Neural progenitor cell (in vitro differentiated cells): ENCODE data around the gene MYOG. TPM values are rescaled to one million over a fixed set of nuclear protein-coding genes. Genes with fewer than 3 reads are reported as not detected.

Source experiments
- DNase-seq: peaks from one replicate; pipeline ENCODE4 v3.0.0-alpha.2; 2016; ENCODE audit warnings: low spot score
- H2AFZ ChIP-seq: fragments of 200-600 bp; sonication (generic); replicated peaks from 2 replicates; pipeline ENCODE4 v1.6.1; 2016; ENCODE audit warnings: antibody characterized with exemption
- H3F3A ChIP-seq: fragments of 200-600 bp; sonication (generic); 2 replicates; pipeline ENCODE4 v1.6.1; 2016; ENCODE audit warnings: antibody characterized with exemption, low read depth
- H3K27ac ChIP-seq: fragments of 200-600 bp; sonication (generic); 2 replicates; pipeline ENCODE4 v1.5.1; 2016; ENCODE audit warnings: mild to moderate bottlenecking
- H3K27me3 ChIP-seq: fragments of 200-600 bp; sonication (generic); 2 replicates; pipeline ENCODE4 v1.6.1; 2016; ENCODE audit warnings: mild to moderate bottlenecking, moderate library complexity
- H3K36me3 ChIP-seq: fragments of 200-600 bp; sonication (generic); 2 replicates; pipeline ENCODE4 v1.5.1; 2016
- H3K4me1 ChIP-seq: fragments of 200-600 bp; sonication (generic); 2 replicates; pipeline ENCODE4 v1.6.1; 2016; ENCODE audit warnings: mixed run types
- H3K4me2 ChIP-seq: fragments of 200-600 bp; sonication (generic); 2 replicates; pipeline ENCODE4 v1.6.1; 2016
- H3K4me3 ChIP-seq: fragments of 200-600 bp; sonication (generic); 2 replicates; pipeline ENCODE4 v1.5.1; 2016
- H3K79me2 ChIP-seq: fragments of 200-600 bp; sonication (generic); 2 replicates; pipeline ENCODE4 v1.6.1; 2016; ENCODE audit warnings: low read depth
- H3K9ac ChIP-seq: fragments of 200-600 bp; sonication (generic); 2 replicates; pipeline ENCODE4 v1.6.1; 2016
- H3K9me3 ChIP-seq: fragments of 200-600 bp; sonication (generic); 2 replicates; pipeline ENCODE4 v1.5.1; 2016; ENCODE audit warnings: low read depth
- H4K20me1 ChIP-seq: fragments of 200-600 bp; sonication (generic); 2 replicates; pipeline ENCODE4 v1.6.1; 2016; ENCODE audit warnings: low read depth
- H3K27ac Mint-ChIP-seq: 3 replicates; pipeline ENCODE4 v1.8.0; 2021; ENCODE audit warnings: mixed read lengths
- H3K27me3 Mint-ChIP-seq: 2 replicates; pipeline ENCODE4 v1.8.0; 2022; ENCODE audit warnings: low read depth, mild to moderate bottlenecking, inconsistent platforms, moderate library complexity, mixed read lengths; ENCODE audit not compliant: insufficient read depth
- H3K36me3 Mint-ChIP-seq: 3 replicates; pipeline ENCODE4 v1.8.0; 2021; ENCODE audit warnings: mixed read lengths
- H3K4me1 Mint-ChIP-seq: 3 replicates; pipeline ENCODE4 v1.8.0; 2021; ENCODE audit warnings: mixed read lengths
- H3K4me3 Mint-ChIP-seq: 3 replicates; pipeline ENCODE4 v1.8.0; 2021; ENCODE audit warnings: mild to moderate bottlenecking, moderate library complexity, mixed read lengths
- H3K9me3 Mint-ChIP-seq: 3 replicates; pipeline ENCODE4 v1.8.0; 2020; ENCODE audit warnings: mixed read lengths
- CTCF ChIP-seq: fragments of 200-600 bp; sonication (generic); IDR thresholded peaks from 2 replicates; pipeline ENCODE4 v1.5.1; 2017; ENCODE audit warnings: antibody characterized with exemption, mild to moderate bottlenecking
- EZH2 ChIP-seq: fragments of 200-600 bp; sonication (generic); IDR thresholded peaks from 2 replicates; pipeline ENCODE4 v1.6.1; 2017; ENCODE audit warnings: antibody characterized with exemption, mild to moderate bottlenecking, moderate library complexity
- EZH2phosphoT487 ChIP-seq: fragments of 200-600 bp; sonication (generic); IDR thresholded peaks from 2 replicates; pipeline ENCODE4 v1.6.1; 2017; ENCODE audit warnings: antibody characterized with exemption
- total RNA-seq: library from RNA; depleted of rRNA; stranded (reverse); fragments of >200 nt; gene quantifications from 2 replicates; pipeline ENCODE4 v1.2.3, GENCODE V29; 2015; ENCODE audit warnings: low replicate concordance

The MYOG gene
- total RNA-seq, 1 donor from 2014 or later: not detected

GRCh38 chr1:203082231-203082505, 3.6 kb downstream of the MYOG start:
- no peaks in the 10 kb centered on the region for H3K79me2 ChIP-seq
- H3K27me3 ChIP-seq: peaks cover 12% of the 10 kb centered on the region
- H3K27ac Mint-ChIP-seq: peak overlapping the region; percentile 16
- H4K20me1 ChIP-seq: no peaks in the 10 kb centered on the region
- H3K4me3 Mint-ChIP-seq: no peak overlapping the region
- peak overlapping the region; percentile 22 for H3K4me2 ChIP-seq
- no peak overlapping the region for H3K4me3 ChIP-seq
- no peak overlapping the region for H2AFZ ChIP-seq
- no peaks in the 10 kb centered on the region for H3K36me3 Mint-ChIP-seq
- no peak overlapping the region for H3K27ac ChIP-seq
- peaks cover 17% of the 10 kb centered on the region for H3K4me1 ChIP-seq
- peaks cover 11% of the 10 kb centered on the region for H3K27me3 Mint-ChIP-seq
- no peaks in the 10 kb centered on the region for H3F3A ChIP-seq
- H3K9me3 ChIP-seq: no peaks in the 10 kb centered on the region
- H3K9me3 Mint-ChIP-seq: no peaks in the 10 kb centered on the region
- peaks cover 46% of the 10 kb centered on the region for H3K4me1 Mint-ChIP-seq
- no peaks in the 10 kb centered on the region for H3K36me3 ChIP-seq
- no peak for DNase-seq
- no peak for TF ChIP-seq EZH2phosphoT487
- no peak overlapping the region for H3K9ac ChIP-seq

GRCh38 chr1:203081465-203082230, 4.2 kb downstream of the MYOG start:
- H3K9me3 Mint-ChIP-seq: no peaks in the 10 kb centered on the region
- peaks cover 41% of the 10 kb centered on the region for H3K4me1 Mint-ChIP-seq
- no peak overlapping the region for H3K9ac ChIP-seq
- H3K27me3 ChIP-seq: peaks cover 17% of the 10 kb centered on the region
- H3K4me1 ChIP-seq: peaks cover 17% of the 10 kb centered on the region
- peak overlapping the region; percentile 16 for H3K27ac Mint-ChIP-seq
- H3K36me3 Mint-ChIP-seq: no peaks in the 10 kb centered on the region
- no peaks in the 10 kb centered on the region for H3F3A ChIP-seq
- no peak overlapping the region for H3K4me2 ChIP-seq
- TF ChIP-seq EZH2phosphoT487: no peak
- TF ChIP-seq CTCF: no peak
- TF ChIP-seq EZH2: no peak
- H4K20me1 ChIP-seq: no peaks in the 10 kb centered on the region
- H3K36me3 ChIP-seq: no peaks in the 10 kb centered on the region
- H3K9me3 ChIP-seq: no peaks in the 10 kb centered on the region
- peaks cover 11% of the 10 kb centered on the region for H3K27me3 Mint-ChIP-seq
- H3K4me3 Mint-ChIP-seq: no peak overlapping the region
- H3K27ac ChIP-seq: no peak overlapping the region
- H3K4me3 ChIP-seq: no peak overlapping the region
- no peak overlapping the region for H2AFZ ChIP-seq
- no peaks in the 10 kb centered on the region for H3K79me2 ChIP-seq
- DNase-seq: no peak

- no peak overlapping the region for H3K9ac ChIP-seq
- Mint-ChIP-seq H3K4me1 (peaks cover 30% of the 10 kb centered on the region), H3K27ac (no peak overlapping the region), H3K27me3 (peaks cover 7% of the 10 kb centered on the region), H3K4me3 (no peak overlapping the region), H3K9me3 (no peaks in the 10 kb centered on the region), H3K36me3 (peaks cover 3% of the 10 kb centered on the region)
- H3K79me2 ChIP-seq: no peaks in the 10 kb centered on the region
- H4K20me1 ChIP-seq: peaks cover 4% of the 10 kb centered on the region
- H3K27me3 ChIP-seq: peaks cover 29% of the 10 kb centered on the region
- no peak overlapping the region for H3K27ac ChIP-seq
- no peaks in the 10 kb centered on the region for H3K36me3 ChIP-seq
- H3K4me3 ChIP-seq: no peak overlapping the region
- no peak for DNase-seq
- no peak overlapping the region for H3K4me2 ChIP-seq
- peaks cover 8% of the 10 kb centered on the region for H3K4me1 ChIP-seq
- H3F3A ChIP-seq: no peaks in the 10 kb centered on the region
- H2AFZ ChIP-seq: no peak overlapping the region
- TF ChIP-seq EZH2phosphoT487 (no peak), EZH2 (no peak), CTCF (no peak)
- no peaks in the 10 kb centered on the region for H3K9me3 ChIP-seq
These were observed 5.4 kb downstream of the MYOG start for GRCh38 chr1:203080456-203080855.

GRCh38 chr1:203078478-203078877, 7.3 kb downstream of the MYOG start:
- Histone ChIP-seq H3K36me3 (no peaks in the 10 kb centered on the region), H3K27ac (no peak overlapping the region), H3K4me3 (no peak overlapping the region), H3K9ac (no peak overlapping the region), H3F3A (no peaks in the 10 kb centered on the region), H4K20me1 (peaks cover 4% of the 10 kb centered on the region), H3K4me1 (peaks cover 8% of the 10 kb centered on the region), H2AFZ (no peak overlapping the region), H3K27me3 (peaks cover 49% of the 10 kb centered on the region), H3K79me2 (no peaks in the 10 kb centered on the region), H3K9me3 (no peaks in the 10 kb centered on the region), H3K4me2 (no peak overlapping the region)
- H3K4me3 Mint-ChIP-seq: no peak overlapping the region
- no peak overlapping the region for H3K27ac Mint-ChIP-seq
- TF ChIP-seq EZH2phosphoT487: no peak
- no peak for TF ChIP-seq EZH2
- TF ChIP-seq CTCF: no peak
- no peak for DNase-seq
- H3K36me3 Mint-ChIP-seq: peaks cover 3% of the 10 kb centered on the region
- peaks cover 5% of the 10 kb centered on the region for H3K27me3 Mint-ChIP-seq
- no peaks in the 10 kb centered on the region for H3K9me3 Mint-ChIP-seq
- peaks cover 26% of the 10 kb centered on the region for H3K4me1 Mint-ChIP-seq
